HG03558 (cell line): Measurements from ENCODE around the gene DAGLA.

Experiments
- ATAC-seq: cut with Tn5 transposase; IDR thresholded peaks from one replicate; pipeline ENCODE4 v1.9.1; 2021; ENCODE audit warnings: moderate number of reproducible peaks; ENCODE audit not compliant: unreplicated experiment; ENCODE audit errors: extremely low read depth

The DAGLA gene

GRCh38 chr11:61792310-61793082, 112.3 kb downstream of the DAGLA start, which contains the start of the genes FEN1 and TMEM258:
Gene FEN1 (plus strand): TSS chr11:61792911. CDS start chr11:61795362, 2,451 bp downstream.
Gene TMEM258 (minus strand): TSS chr11:61792599. CDS start chr11:61792558, 41 bp downstream.
- ATAC-seq, result peak; percentile 58

- no peak for ATAC-seq
Measured at GRCh38 chr11:61793083-61793828, 113.1 kb downstream of the DAGLA start.

- ATAC-seq, result no peak
Measured at GRCh38 chr11:61793829-61794204, 113.6 kb downstream of the DAGLA start.

- no peak for ATAC-seq
Measured at GRCh38 chr11:61794579-61794978, 114.4 kb downstream of the DAGLA start.

GRCh38 chr11:61795459-61795858, 115.3 kb downstream of the DAGLA start:
- ATAC-seq, result no peak

- no peak for ATAC-seq
Measured at GRCh38 chr11:61795876-61796526, 115.8 kb downstream of the DAGLA start.
